NOMO-1 treated with dmso at 0.1 percent for 144 hours (cell line): ENCODE measurements around the gene KCNAB2.

Experiments
- DNase-seq: peaks from one replicate; lab custom pipeline; 2025; ENCODE audit not compliant: unreplicated experiment; lab: John Stamatoyannopoulos, UW

Gene KCNAB2

DNA sequence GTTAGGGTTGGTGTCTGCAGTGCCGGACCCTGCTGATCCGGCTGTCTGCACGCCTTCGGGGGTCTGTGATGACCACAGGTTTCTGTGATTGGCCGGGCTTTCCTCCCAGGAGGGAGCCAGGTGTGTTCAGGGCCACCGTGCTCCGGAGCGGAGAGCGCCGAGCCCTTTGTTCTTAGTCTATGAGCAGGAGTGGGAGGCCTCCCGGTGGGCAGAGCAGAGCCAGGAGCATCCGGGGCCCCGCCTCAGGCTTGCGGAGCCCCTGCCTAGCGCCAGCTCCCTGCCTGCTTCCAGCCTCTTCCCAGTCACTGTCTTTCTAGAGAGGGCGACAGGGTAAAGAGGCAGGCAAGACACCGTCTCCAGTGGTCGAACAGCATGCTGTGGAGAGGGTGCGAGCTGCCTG lies 31.8 kb downstream of the KCNAB2 start:
- no peak for DNase-seq

DNA sequence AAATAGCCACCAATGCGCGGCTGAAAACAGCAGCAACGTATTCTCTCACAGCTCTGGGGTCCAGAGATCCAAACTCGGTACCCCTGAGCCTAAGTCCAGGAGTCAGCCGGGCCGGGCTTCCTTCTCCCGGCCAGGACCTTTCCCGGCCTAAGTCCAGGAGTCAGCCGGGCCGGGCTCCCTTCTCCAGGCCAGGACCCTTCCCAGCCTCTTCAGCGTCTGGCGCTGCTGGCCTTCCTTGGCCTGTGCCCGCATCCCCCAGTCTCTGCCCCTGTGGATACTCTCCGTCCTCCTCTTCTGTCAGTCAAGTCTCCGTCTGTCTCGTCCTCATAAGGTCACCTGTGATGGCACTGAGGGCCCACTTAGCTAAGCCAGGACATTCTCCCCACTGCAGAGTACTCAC lies 32.2 kb downstream of the KCNAB2 start:
- no peak for DNase-seq

GRCh38 chr1:6080469-6080868 lies 34.8 kb downstream of the KCNAB2 start:
- DNase-seq, result no peak

DNA sequence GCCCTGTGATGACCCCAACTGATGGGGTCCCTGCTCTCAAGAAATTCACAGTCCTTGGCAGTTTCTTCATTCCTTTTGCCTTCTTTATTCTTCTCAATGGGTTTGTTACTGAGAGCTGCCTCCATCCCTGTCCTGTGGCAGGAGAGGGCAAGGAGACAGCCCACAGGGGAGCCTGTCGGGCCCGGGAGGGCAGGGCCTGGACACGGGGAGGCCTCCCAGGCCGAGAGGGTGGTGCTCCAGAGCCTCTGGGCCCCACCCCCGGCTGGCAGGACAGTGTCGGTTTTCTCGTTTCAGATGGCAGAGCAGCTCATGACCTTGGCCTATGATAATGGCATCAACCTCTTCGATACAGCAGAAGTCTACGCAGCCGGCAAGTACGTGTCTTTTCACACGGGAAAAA lies 36.2 kb downstream of the KCNAB2 start:
- DNase-seq, result no peak

GRCh38 chr1:6082430-6082971 lies 36.8 kb downstream of the KCNAB2 start:
- no peak for DNase-seq

DNA sequence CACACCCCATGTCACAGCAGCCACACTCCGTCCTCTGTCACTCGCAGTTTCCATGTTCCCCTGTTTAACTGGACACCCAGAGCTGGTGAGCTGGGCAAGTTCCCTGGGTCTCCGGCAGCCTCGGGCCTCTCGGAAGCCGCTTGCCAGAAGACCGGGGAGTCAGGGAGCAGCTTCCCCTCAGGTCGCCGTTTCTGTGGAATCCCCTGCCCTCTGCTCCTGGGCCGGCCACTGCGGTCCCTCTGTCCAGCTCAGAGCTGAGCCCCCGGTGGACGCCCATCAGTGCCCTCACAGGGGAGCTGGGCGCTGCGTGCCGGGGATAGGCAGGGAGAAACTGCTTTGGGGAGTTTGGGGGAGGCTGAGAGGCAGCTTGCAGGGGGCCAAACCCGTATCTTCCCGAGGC lies 37.7 kb downstream of the KCNAB2 start:
- no peak for DNase-seq

- DNase-seq, result no peak
Measured at GRCh38 chr1:6083801-6084446, 38.2 kb downstream of the KCNAB2 start.

DNA sequence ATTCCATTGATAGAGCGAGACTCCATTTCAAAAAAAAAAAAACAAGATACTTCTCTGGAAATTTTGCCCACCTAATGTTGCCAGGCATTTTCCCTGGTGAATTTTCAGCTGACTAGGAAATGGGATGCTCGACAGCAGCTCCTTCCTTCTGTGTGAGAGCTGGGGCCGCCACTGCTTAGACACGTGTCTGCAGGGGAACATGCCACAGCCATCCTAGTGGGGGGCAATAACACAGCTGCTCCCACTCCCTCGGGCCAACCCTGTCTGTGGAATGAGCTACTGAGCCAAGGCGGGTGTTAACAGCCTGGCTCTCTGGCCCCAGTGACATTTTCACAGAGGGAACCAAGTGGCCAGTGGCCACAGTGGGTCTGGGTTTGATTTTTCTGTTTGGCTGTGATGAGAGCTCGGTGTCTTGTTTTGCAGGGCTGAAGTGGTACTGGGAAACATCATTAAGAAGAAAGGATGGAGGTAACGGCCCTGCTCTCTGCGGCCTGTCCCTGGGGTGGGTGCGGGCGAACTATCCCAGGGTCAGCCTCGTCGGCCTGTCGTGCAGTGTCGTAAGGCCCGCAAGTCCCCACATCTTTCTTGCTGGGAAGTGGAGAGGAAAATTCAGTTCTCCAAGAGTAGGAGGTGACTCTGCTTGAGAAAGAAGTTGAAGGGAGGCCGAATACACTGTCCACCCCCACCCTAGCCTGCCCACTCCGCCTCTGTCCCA lies 39.2 kb downstream of the KCNAB2 start:
- no peak for DNase-seq

DNA sequence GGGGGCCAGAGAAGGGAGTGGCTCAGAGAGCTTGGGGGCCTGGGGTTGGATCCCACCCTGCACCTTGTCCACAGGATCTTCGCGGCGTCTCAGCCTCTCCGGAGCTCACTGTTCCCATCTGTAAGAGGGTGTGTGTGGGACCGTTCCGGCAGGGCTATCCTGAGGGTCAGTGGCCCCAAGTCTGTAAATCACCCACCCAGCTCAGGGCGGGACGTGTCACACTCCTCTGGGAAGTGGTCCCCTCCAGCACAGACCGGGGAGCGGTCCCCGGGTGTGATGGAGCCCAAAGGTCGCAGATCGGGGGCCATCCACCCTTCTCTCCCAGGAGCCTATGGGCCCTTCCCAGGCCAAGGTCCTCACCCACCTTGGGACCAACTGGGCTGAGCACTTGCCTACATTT lies 40.0 kb downstream of the KCNAB2 start:
- DNase-seq, result no peak

DNA sequence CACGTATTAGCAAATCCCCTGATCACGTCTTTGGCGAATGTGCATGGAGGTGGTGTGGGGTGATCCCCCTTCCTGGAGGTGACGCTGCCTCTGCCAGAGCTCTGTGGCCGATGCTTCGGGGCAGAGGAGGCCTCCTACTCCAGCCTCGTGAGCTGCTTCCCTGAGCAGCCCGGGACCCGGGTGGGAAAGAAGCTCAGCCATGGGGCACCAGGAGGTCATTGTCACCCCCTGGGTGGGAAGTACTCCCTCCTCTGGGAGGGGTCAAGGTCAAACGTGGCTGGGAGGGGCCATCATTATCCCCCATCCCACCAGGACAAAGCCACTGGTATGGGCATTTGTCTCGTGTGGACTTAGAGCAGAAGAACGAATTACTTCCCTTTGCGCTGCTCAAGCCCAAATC lies 40.7 kb downstream of the KCNAB2 start:
- DNase-seq, result no peak

- no peak for DNase-seq
Measured at GRCh38 chr1:6086762-6087376, 41.2 kb downstream of the KCNAB2 start.

GRCh38 chr1:6087377-6087772 lies 41.7 kb downstream of the KCNAB2 start:
- no peak for DNase-seq

DNA sequence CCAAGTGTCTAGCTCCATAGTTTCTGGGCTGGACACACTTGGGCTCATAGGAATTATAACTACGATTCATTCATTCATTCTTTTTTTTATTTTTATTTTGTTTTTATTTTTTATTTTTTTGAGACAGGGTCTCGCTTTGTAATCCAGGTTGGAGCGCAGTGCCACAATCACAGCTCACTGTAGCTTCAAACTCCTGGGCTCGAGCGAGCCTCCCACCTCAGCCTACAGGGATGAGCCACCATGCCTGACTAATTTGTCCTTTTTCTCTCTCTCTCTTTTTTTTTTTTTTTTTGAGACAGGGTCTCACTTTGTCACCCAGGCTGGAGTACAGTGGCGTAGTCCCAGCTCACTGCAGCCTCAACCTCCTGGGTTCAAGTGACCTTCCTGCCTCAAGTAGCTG lies 42.3 kb downstream of the KCNAB2 start:
- DNase-seq, result no peak

DNA sequence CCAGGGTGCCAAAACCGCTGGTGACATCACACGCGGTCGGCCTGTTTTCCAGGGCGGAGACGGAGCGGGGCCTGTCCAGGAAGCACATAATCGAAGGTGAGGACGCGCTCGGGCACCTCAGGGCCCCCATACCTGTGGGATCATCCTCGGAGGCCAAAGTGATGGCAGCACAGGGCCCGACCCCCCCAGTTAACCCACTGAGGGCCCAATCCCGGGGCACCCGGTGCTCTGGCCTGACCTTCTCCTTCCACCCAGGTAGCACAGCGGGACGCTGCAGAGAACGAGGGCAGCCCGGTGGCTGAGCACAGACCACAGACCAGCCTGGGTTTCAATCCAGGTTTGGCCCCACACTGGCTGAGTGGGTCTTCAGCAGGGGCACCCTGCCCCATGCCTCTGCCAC lies 43.3 kb downstream of the KCNAB2 start:
- DNase-seq, result no peak

- no peak for DNase-seq
Measured at GRCh38 chr1:6090288-6090687, 44.6 kb downstream of the KCNAB2 start.

- no peak for DNase-seq
Measured at GRCh38 chr1:6090996-6091822, 45.5 kb downstream of the KCNAB2 start.

DNA sequence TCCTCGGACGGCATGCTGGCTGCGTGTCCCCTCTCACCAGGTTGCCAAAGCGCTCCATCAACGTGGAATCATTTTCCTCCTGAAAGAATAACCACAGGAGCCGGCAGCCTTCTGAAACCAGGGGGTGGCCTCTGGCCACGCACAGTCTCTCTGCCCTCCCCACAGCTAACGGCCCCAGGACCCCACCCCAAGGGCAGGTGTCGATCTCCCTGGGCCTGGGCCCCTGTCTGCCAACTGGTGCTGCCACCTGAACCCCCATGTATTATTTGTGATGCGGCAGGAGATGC lies 46.1 kb downstream of the KCNAB2 start:
- DNase-seq, result no peak

DNA sequence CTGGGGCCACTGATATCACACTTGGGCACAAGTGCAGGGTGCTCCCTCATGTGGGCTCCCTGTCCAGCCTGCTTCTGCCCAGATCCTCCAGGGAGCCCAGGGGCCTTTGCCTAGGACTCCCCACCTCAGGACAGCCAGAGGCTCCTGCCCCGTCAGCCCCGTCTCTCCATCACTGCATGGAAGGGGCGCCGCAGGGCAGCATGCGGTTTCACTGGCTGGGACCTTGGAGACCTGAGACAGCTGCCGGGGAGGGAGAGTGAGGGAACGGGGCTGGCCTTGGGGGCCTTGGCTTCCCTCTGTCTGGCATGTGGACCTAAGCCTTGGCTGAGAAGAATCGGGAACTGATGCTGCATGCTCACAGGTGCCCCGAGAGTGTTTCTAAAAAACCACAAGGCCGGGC lies 46.5 kb downstream of the KCNAB2 start:
- no peak for DNase-seq

DNA sequence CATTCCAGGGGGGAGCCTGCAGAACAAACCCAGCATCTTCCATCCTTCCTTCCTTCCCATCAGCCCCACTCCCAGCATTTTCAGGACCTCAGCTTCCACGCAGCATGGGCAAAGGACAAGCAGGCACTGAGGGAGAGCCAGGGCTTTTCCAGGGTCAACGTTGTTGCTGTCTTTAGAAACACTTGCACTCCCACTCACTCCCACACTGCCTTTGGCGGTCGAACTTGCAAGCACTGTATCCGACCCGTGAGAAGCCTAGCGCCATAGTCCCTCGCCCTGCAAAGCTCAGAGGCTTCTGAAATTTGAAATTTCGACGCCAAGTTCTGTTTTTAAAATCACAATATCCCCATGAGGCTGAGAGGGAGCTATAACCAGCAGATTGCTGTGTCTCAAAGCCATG lies 47.4 kb downstream of the KCNAB2 start:
- no peak for DNase-seq

GRCh38 chr1:6093611-6094010 lies 47.9 kb downstream of the KCNAB2 start:
- DNase-seq, result no peak

DNA sequence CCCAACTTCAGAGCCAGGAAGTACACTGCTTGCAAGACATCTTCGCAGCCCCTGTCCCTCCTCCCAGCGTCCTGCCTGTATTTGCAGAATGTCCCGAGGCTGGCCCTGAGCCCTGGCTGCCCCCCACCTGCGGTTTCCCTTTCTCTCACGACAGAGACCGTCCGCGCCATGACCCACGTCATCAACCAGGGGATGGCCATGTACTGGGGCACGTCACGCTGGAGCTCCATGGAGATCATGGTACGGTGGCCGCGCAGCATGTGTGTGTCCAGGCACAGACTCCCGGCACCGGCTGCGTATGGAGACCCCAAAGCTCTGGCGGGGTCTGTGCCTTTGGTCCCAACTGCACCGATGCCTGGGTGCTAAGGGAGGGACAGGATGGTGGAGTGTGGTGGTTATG lies 48.6 kb downstream of the KCNAB2 start:
- no peak for DNase-seq
